ENCODE measurements around the gene TEX11.

TEX11 gene

GRCh38 chrX:70554948-70555347 is 353.6 kb downstream of the TEX11 start:
- TF ChIP-seq EZH2phosphoT487 (IDR thresholded peaks at IDR 0.05; ENCODE audit: borderline replicate concordance): no peak
- TF ChIP-seq, protein P1, sequence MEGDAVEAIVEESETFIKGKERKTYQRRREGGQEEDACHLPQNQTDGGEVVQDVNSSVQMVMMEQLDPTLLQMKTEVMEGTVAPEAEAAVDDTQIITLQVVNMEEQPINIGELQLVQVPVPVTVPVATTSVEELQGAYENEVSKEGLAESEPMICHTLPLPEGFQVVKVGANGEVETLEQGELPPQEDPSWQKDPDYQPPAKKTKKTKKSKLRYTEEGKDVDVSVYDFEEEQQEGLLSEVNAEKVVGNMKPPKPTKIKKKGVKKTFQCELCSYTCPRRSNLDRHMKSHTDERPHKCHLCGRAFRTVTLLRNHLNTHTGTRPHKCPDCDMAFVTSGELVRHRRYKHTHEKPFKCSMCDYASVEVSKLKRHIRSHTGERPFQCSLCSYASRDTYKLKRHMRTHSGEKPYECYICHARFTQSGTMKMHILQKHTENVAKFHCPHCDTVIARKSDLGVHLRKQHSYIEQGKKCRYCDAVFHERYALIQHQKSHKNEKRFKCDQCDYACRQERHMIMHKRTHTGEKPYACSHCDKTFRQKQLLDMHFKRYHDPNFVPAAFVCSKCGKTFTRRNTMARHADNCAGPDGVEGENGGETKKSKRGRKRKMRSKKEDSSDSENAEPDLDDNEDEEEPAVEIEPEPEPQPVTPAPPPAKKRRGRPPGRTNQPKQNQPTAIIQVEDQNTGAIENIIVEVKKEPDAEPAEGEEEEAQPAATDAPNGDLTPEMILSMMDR (conservative IDR thresholded peaks at IDR 0.05; ENCODE audit: low read length): no peak
- Histone ChIP-seq H4K20me1 (ENCODE audit: insufficient read depth, low read length, poor library complexity, severe bottlenecking) (no peaks in the 10 kb centered on the region), H2AFZ (ENCODE audit: low read length) (no peak overlapping the region), H3F3A (ENCODE audit: low read depth) (no peaks in the 10 kb centered on the region), H3K4me1 (ENCODE audit: insufficient read depth, low read length, poor library complexity, severe bottlenecking) (peaks cover 3% of the 10 kb centered on the region), H3K9ac (ENCODE audit: low read depth, low read length, poor library complexity, severe bottlenecking) (no peak overlapping the region), H3K4me3 (ENCODE audit: low read length, poor library complexity, severe bottlenecking) (no peak overlapping the region), H3K27me3 (ENCODE audit: insufficient read depth, low read length, poor library complexity, severe bottlenecking) (no peaks in the 10 kb centered on the region), H3K9me3 (ENCODE audit: insufficient read depth, low read depth, low read length) (no peaks in the 10 kb centered on the region), H3K4me2 (ENCODE audit: low read depth, low read length, poor library complexity, severe bottlenecking) (no peak overlapping the region), H3K79me2 (ENCODE audit: insufficient read depth, low read length) (no peaks in the 10 kb centered on the region), H3K36me3 (ENCODE audit: insufficient read depth, low read length) (no peaks in the 10 kb centered on the region), H3K9me2 (replicated peaks; ENCODE audit: low read depth, low read length) (no peaks in the 10 kb centered on the region)

DNA sequence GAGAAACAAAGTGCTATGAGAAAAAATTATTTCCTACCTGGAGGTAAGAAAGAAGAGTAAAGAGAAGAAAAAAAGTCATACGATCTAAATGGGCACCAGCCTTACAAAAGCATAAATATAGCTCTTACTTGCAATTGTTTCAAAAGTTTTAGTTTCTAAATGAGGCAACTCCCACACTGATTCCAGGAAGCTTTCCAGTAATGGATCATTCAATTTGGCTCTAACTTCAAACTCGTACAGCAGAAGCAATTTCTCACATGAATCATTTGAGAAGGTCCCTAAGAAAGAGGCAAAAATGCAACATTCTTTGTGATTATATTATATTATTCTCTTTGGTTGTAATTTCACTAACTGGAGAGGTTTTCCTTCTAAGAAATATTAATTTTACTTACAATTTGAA is 354.0 kb downstream of the TEX11 start:
- no peaks in the 10 kb centered on the region for H3K9me3 ChIP-seq (ENCODE audit: insufficient read depth, low read depth, low read length)
- H3K4me1 ChIP-seq (ENCODE audit: insufficient read depth, low read length, poor library complexity, severe bottlenecking): peaks cover 3% of the 10 kb centered on the region
- no peaks in the 10 kb centered on the region for H4K20me1 ChIP-seq (ENCODE audit: insufficient read depth, low read length, poor library complexity, severe bottlenecking)
- H2AFZ ChIP-seq (ENCODE audit: low read length): no peak overlapping the region
- H3K79me2 ChIP-seq (ENCODE audit: insufficient read depth, low read length): no peaks in the 10 kb centered on the region
- TF ChIP-seq, protein P1 (conservative IDR thresholded peaks at IDR 0.05; ENCODE audit: low read length): no peak
- no peak for TF ChIP-seq EZH2phosphoT487 (IDR thresholded peaks at IDR 0.05; ENCODE audit: borderline replicate concordance)
- no peak overlapping the region for H3K4me2 ChIP-seq (ENCODE audit: low read depth, low read length, poor library complexity, severe bottlenecking)
- H3K36me3 ChIP-seq (ENCODE audit: insufficient read depth, low read length): no peaks in the 10 kb centered on the region
- H3K9ac ChIP-seq (ENCODE audit: low read depth, low read length, poor library complexity, severe bottlenecking): no peak overlapping the region
- H3F3A ChIP-seq (ENCODE audit: low read depth): no peaks in the 10 kb centered on the region
- no peaks in the 10 kb centered on the region for H3K27me3 ChIP-seq (ENCODE audit: insufficient read depth, low read length, poor library complexity, severe bottlenecking)
- no peaks in the 10 kb centered on the region for H3K9me2 ChIP-seq (replicated peaks; ENCODE audit: low read depth, low read length)
- H3K4me3 ChIP-seq (ENCODE audit: low read length, poor library complexity, severe bottlenecking): no peak overlapping the region

GRCh38 chrX:70554081-70554480 is 354.4 kb downstream of the TEX11 start:
- Histone ChIP-seq H3K9ac (ENCODE audit: low read depth, low read length, poor library complexity, severe bottlenecking) (no peak overlapping the region), H3F3A (ENCODE audit: low read depth) (no peaks in the 10 kb centered on the region), H2AFZ (ENCODE audit: low read length) (no peak overlapping the region), H3K36me3 (ENCODE audit: insufficient read depth, low read length) (no peaks in the 10 kb centered on the region), H3K4me2 (ENCODE audit: low read depth, low read length, poor library complexity, severe bottlenecking) (no peak overlapping the region), H3K27me3 (ENCODE audit: insufficient read depth, low read length, poor library complexity, severe bottlenecking) (no peaks in the 10 kb centered on the region), H3K79me2 (ENCODE audit: insufficient read depth, low read length) (no peaks in the 10 kb centered on the region), H4K20me1 (ENCODE audit: insufficient read depth, low read length, poor library complexity, severe bottlenecking) (no peaks in the 10 kb centered on the region), H3K4me3 (ENCODE audit: low read length, poor library complexity, severe bottlenecking) (no peak overlapping the region), H3K9me2 (replicated peaks; ENCODE audit: low read depth, low read length) (no peaks in the 10 kb centered on the region), H3K4me1 (ENCODE audit: insufficient read depth, low read length, poor library complexity, severe bottlenecking) (peaks cover 3% of the 10 kb centered on the region), H3K9me3 (ENCODE audit: insufficient read depth, low read depth, low read length) (no peaks in the 10 kb centered on the region)
- TF ChIP-seq, protein P1 (conservative IDR thresholded peaks at IDR 0.05; ENCODE audit: low read length): peak; percentile 53
- no peak for TF ChIP-seq EZH2phosphoT487 (IDR thresholded peaks at IDR 0.05; ENCODE audit: borderline replicate concordance)
